Mesendoderm (in vitro differentiated cells): Measurements from ENCODE around the gene KCNK7.
A peak's percentile ranks its signal among the peaks of the same experiment; 100 is the strongest.
"Not testable (repeated sequence)": the region's sequence is repeated elsewhere in the genome, so short reads cannot be mapped to it uniquely, and the experiment has no call there.

Source experiments
- DNase-seq: peaks from one replicate; pipeline ENCODE4 v3.0.0; 2013
- H2AK5ac ChIP-seq: 2 replicates; pipeline ENCODE4 v1.6.1; 2013; ENCODE audit warnings: low read length, inconsistent platforms
- H2BK120ac ChIP-seq: 2 replicates; pipeline ENCODE4 v1.6.1; 2013; ENCODE audit warnings: low read depth, mild to moderate bottlenecking, low read length, moderate library complexity, mixed read lengths
- H2BK15ac ChIP-seq: replicated peaks from 2 replicates; pipeline ENCODE4 v1.6.1; 2013; ENCODE audit warnings: low read depth, mild to moderate bottlenecking, moderate library complexity
- H2BK5ac ChIP-seq: 2 replicates; pipeline ENCODE4 v1.6.1; 2013; ENCODE audit warnings: low read length, inconsistent platforms
- H3K18ac ChIP-seq: 2 replicates; pipeline ENCODE4 v1.6.1; 2013; ENCODE audit warnings: mild to moderate bottlenecking, low read length, mixed read lengths
- H3K23ac ChIP-seq: one replicate; pipeline ENCODE4 v1.6.1; 2013; ENCODE audit warnings: low read length
- H3K27ac ChIP-seq: 2 replicates; pipeline ENCODE4 v1.5.1; 2013; ENCODE audit warnings: low read depth, mild to moderate bottlenecking, inconsistent platforms, low read length, moderate library complexity
- H3K27me3 ChIP-seq: 2 replicates; pipeline ENCODE4 v1.6.1; 2013; ENCODE audit warnings: low read length, control low read depth, mild to moderate bottlenecking, inconsistent platforms; ENCODE audit not compliant: insufficient read depth, poor library complexity
- H3K36me3 ChIP-seq: 2 replicates; pipeline ENCODE4 v1.6.1; 2013; ENCODE audit warnings: low read length, inconsistent platforms; ENCODE audit not compliant: control insufficient read depth, insufficient read depth
- H3K4ac ChIP-seq: one replicate; pipeline ENCODE4 v1.6.1; 2013; ENCODE audit warnings: low read depth, mild to moderate bottlenecking, low read length, moderate library complexity
- H3K4me1 ChIP-seq: 2 replicates; pipeline ENCODE4 v1.6.1; 2013; ENCODE audit warnings: low read depth, low read length, inconsistent platforms; ENCODE audit not compliant: control insufficient read depth
- H3K4me2 ChIP-seq: 2 replicates; pipeline ENCODE4 v1.6.1; 2013; ENCODE audit warnings: low read length
- H3K4me3 ChIP-seq: 2 replicates; pipeline ENCODE4 v1.5.1; 2013; ENCODE audit warnings: mild to moderate bottlenecking, low read length
- H3K56ac ChIP-seq: one replicate; pipeline ENCODE4 v1.6.1; 2013; ENCODE audit warnings: low read length
- H3K79me1 ChIP-seq: 2 replicates; pipeline ENCODE4 v1.6.1; 2013; ENCODE audit warnings: low read length, inconsistent platforms
- H3K79me2 ChIP-seq: 2 replicates; pipeline ENCODE4 v1.6.1; 2013; ENCODE audit warnings: mild to moderate bottlenecking, low read length; ENCODE audit not compliant: control insufficient read depth, insufficient read depth
- H3K9ac ChIP-seq: 2 replicates; pipeline ENCODE4 v1.6.1; 2013; ENCODE audit warnings: low read length, inconsistent platforms
- H4K5ac ChIP-seq: one replicate; pipeline ENCODE4 v1.6.1; 2013; ENCODE audit warnings: low read length
- H4K8ac ChIP-seq: one replicate; pipeline ENCODE4 v1.6.1; 2013; ENCODE audit warnings: low read depth, mild to moderate bottlenecking, control low read depth, low read length, moderate library complexity
- WGBS: extraction: QIAGEN DNeasy Blood & Tissue Kit; methylation state at CpG from one replicate; pipeline ENCODE4 v1.1.7; 2013; ENCODE audit warnings: low lambda C conversion rate, missing lambda C conversion rate; ENCODE audit not compliant: insufficient coverage; ENCODE audit errors: extremely low coverage; 5-methylcytosine and 5-hydroxymethylcytosine counted together

The KCNK7 gene

DNA sequence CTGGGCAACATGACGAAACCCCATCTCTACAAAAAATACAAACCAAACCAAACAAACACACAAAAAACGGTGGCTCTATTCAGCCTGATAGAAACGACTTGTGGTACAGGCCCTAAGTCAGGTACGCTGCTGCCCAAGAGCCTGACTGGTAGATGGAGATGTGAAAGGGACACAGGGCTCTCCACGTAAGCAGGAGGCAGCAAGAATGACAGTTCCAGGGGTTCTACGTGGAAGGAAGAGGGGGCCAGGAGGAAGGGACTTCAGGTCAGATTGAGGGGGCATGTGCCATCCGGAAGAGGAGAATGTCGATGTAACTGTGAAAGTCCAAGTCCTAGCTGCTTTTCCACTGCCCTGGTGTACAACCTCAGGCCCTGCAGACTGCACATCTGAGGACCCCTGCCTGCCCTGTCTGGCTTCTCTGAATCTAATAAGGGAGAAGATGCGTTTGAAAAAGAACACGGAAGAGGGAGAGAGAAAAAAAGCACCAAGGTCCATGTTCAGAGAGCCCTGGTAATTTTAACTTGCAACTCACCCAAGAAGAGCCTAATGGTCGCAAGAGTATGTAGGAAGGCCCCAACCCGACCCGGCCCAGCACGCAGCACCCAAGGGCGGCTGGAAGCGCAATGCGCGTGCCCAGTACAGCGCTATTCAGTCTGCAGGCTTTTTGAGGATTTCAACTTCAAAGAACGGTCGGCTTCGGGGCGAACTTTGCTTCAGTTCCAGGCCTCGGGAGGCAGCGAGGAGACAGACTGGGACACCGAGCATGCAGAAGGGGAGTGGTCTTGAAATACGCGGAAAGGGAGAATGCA, 26.2 kb downstream of the KCNK7 start:
- peak overlapping the region; percentile 86 for H3K9ac ChIP-seq
- no peak overlapping the region for H2BK15ac ChIP-seq
- H3K56ac ChIP-seq = peak overlapping the region; percentile 98
- H3K4ac ChIP-seq = peak overlapping the region; percentile 64
- H2BK120ac ChIP-seq = no peak overlapping the region
- H3K27me3 ChIP-seq = no peaks in the 10 kb centered on the region
- no CpG with 5 or more reads among the region's 28 CpGs for WGBS
- H3K36me3 ChIP-seq = no peaks in the 10 kb centered on the region
- H3K79me2 ChIP-seq = peaks cover 8% of the 10 kb centered on the region
- peak overlapping the region; percentile 84 for H3K27ac ChIP-seq
- peak overlapping the region; percentile 81 for H3K4me2 ChIP-seq
- H2AK5ac ChIP-seq = no peak overlapping the region
- peaks cover 9% of the 10 kb centered on the region for H3K79me1 ChIP-seq
- peak overlapping the region; percentile 76 for H4K8ac ChIP-seq
- peak overlapping the region; percentile 22 for H3K18ac ChIP-seq
- no peak overlapping the region for H2BK5ac ChIP-seq
- H3K4me3 ChIP-seq = peak overlapping the region; percentile 65
- H3K23ac ChIP-seq = no peak overlapping the region
- peaks cover 9% of the 10 kb centered on the region for H3K4me1 ChIP-seq
- DNase-seq = no peak
- no peak overlapping the region for H4K5ac ChIP-seq

GRCh38 chr11:65565624-65566453, 29.8 kb downstream of the KCNK7 start:
- Histone ChIP-seq H3K23ac (no peak overlapping the region), H2BK120ac (no peak overlapping the region), H4K5ac (no peak overlapping the region), H3K79me1 (peaks cover 4% of the 10 kb centered on the region), H3K4me3 (no peak overlapping the region), H3K27me3 (no peaks in the 10 kb centered on the region), H3K79me2 (peaks cover 5% of the 10 kb centered on the region), H4K8ac (no peak overlapping the region), H3K36me3 (no peaks in the 10 kb centered on the region), H3K4ac (no peak overlapping the region), H3K18ac (no peak overlapping the region), H2BK15ac (no peak overlapping the region), H3K4me1 (peaks cover 7% of the 10 kb centered on the region), H2BK5ac (no peak overlapping the region), H2AK5ac (no peak overlapping the region), H3K9ac (no peak overlapping the region), H3K4me2 (no peak overlapping the region), H3K56ac (no peak overlapping the region), H3K27ac (no peak overlapping the region)
- no CpG with 5 or more reads among the region's 7 CpGs for WGBS
- no peak for DNase-seq

GRCh38 chr11:65564879-65565559, 30.6 kb downstream of the KCNK7 start:
- H3K4me2 ChIP-seq, H2AK5ac ChIP-seq, H3K4ac ChIP-seq, H3K23ac ChIP-seq, H3K9ac ChIP-seq, DNase-seq, H3K79me1 ChIP-seq, H2BK15ac ChIP-seq, H3K27ac ChIP-seq, H3K56ac ChIP-seq, H3K27me3 ChIP-seq, H4K8ac ChIP-seq, H2BK120ac ChIP-seq, H3K36me3 ChIP-seq, H2BK5ac ChIP-seq, H3K4me3 ChIP-seq, H4K5ac ChIP-seq, H3K79me2 ChIP-seq, H3K18ac ChIP-seq: not testable (repeated sequence)
- WGBS = no CpG with 5 or more reads among the region's 12 CpGs
- H3K4me1 ChIP-seq = peaks cover 10% of the 10 kb centered on the region

- Histone ChIP-seq H3K56ac (no peak overlapping the region), H3K9ac (no peak overlapping the region), H4K8ac (no peak overlapping the region), H3K4me3 (no peak overlapping the region), H2BK15ac (no peak overlapping the region), H2BK5ac (no peak overlapping the region), H3K4ac (no peak overlapping the region), H2AK5ac (no peak overlapping the region), H3K23ac (no peak overlapping the region), H3K4me1 (peaks cover 9% of the 10 kb centered on the region), H3K4me2 (no peak overlapping the region), H3K18ac (no peak overlapping the region), H4K5ac (no peak overlapping the region), H3K79me1 (no peaks in the 10 kb centered on the region), H3K79me2 (no peaks in the 10 kb centered on the region), H3K36me3 (no peaks in the 10 kb centered on the region), H2BK120ac (no peak overlapping the region), H3K27ac (no peak overlapping the region), H3K27me3 (no peaks in the 10 kb centered on the region)
- DNase-seq = no peak
- WGBS = no CpG with 5 or more reads among the region's 4 CpGs
These were observed 32.0 kb downstream of the KCNK7 start for GRCh38 chr11:65563601-65564000.

DNA sequence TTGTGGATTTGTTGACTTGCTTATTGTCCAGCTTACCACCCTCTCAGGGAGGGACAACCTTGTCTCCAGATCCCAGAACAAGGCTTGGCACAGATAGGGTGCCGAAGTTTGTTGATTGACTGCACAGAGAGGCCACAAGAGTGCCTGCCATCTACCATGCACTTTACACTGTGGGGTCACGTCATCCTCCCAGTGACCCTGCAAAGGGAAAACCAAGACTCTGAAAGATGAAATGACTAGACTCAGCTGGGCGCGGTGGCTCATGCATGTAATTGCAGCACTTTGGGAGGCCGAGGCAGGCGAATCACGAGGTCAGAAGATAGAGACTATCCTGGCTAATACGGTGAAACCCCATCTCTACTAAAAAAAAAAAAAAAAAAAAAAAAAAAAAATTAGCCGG, 32.8 kb downstream of the KCNK7 start:
- H3K27me3 ChIP-seq = no peaks in the 10 kb centered on the region
- H2BK5ac ChIP-seq = no peak overlapping the region
- H3K36me3 ChIP-seq = no peaks in the 10 kb centered on the region
- H2BK120ac ChIP-seq = no peak overlapping the region
- no peak overlapping the region for H3K9ac ChIP-seq
- no peak overlapping the region for H4K8ac ChIP-seq
- no peak overlapping the region for H3K4me2 ChIP-seq
- H3K79me1 ChIP-seq = no peaks in the 10 kb centered on the region
- H3K4ac ChIP-seq = no peak overlapping the region
- peaks cover 9% of the 10 kb centered on the region for H3K4me1 ChIP-seq
- no peak overlapping the region for H3K18ac ChIP-seq
- no peak overlapping the region for H3K23ac ChIP-seq
- H3K27ac ChIP-seq = no peak overlapping the region
- no peak overlapping the region for H4K5ac ChIP-seq
- H2BK15ac ChIP-seq = no peak overlapping the region
- H3K4me3 ChIP-seq = no peak overlapping the region
- H3K79me2 ChIP-seq = no peaks in the 10 kb centered on the region
- H2AK5ac ChIP-seq = no peak overlapping the region
- H3K56ac ChIP-seq = no peak overlapping the region
- WGBS = no CpG with 5 or more reads among the region's 9 CpGs
- DNase-seq = no peak
